PC-9 (cell line): ENCODE results near the gene AKAP13.

Experiments
- CTCF ChIP-seq: fragments of 200-600 bp; sonication (generic); conservative IDR thresholded peaks from 2 replicates; pipeline ENCODE4 v1.6.1; 2017; ENCODE audit warnings: mixed run types, antibody characterized with exemption, mild to moderate bottlenecking, moderate library complexity
- EZH2 ChIP-seq: fragments of 200-600 bp; sonication (generic); IDR thresholded peaks from 2 replicates; pipeline ENCODE4 v1.8.0; 2017; ENCODE audit warnings: antibody characterized with exemption, low read depth

GRCh38 chr15:85559530-85559929 lies 179.1 kb downstream of the AKAP13 start:
- TF ChIP-seq CTCF (no peak), EZH2 (no peak)
